Peyer's patch (tissue), 4 donors: ENCODE results near the gene MRTO4. TPM values are rescaled to one million over a fixed set of nuclear protein-coding genes. Genes with fewer than 3 reads are reported as not detected.

Experiments
- DNase-seq, 3 donors: peaks; one replicate each; pipeline ENCODE4 v3.0.0-alpha.2; 2017 to 2019
- H3K27ac ChIP-seq, 4 donors: fragments of 200-600 bp; sonication (generic); one replicate each; pipeline ENCODE4 v1.5.1; 2016 to 2019
- H3K27me3 ChIP-seq, 2 donors: fragments of 200-600 bp; sonication (generic); one replicate each; pipeline ENCODE4 v1.5.1; 2019
- H3K36me3 ChIP-seq, 3 donors: fragments of 200-600 bp; sonication (generic); one replicate each; pipeline ENCODE4 v1.5.1; 2016 to 2019
- H3K4me1 ChIP-seq, 4 donors: fragments of 200-600 bp; sonication (generic); one replicate each; pipeline ENCODE4 v1.5.1; 2016 to 2019
- H3K4me3 ChIP-seq, 4 donors: fragments of 200-600 bp; sonication (generic); 1 replicate in 3 of 4; 2 replicates in 1 of 4; pipeline ENCODE4 v1.5.1; 2016 to 2019; ENCODE audit warnings: mild to moderate bottlenecking in 1 of 4
- H3K9me3 ChIP-seq, 4 donors: fragments of 200-600 bp; sonication (generic); one replicate each; pipeline ENCODE4 v1.5.1; 2016 to 2019; ENCODE audit warnings: mild to moderate bottlenecking in 1 of 4
- POLR2A ChIP-seq, 2 donors: fragments of 450-650 bp; IDR thresholded peaks; one replicate each; pipeline ENCODE4 v1.5.1; 2017; ENCODE audit warnings: antibody characterized with exemption in 2 of 2, mild to moderate bottlenecking in 2 of 2, moderate library complexity in 2 of 2
- small RNA-seq, 2 donors: library from RNA; depleted of rRNA; stranded (forward); fragments of <200 nt; gene quantifications; one replicate each; pipeline ENCODE3, GENCODE V24; 2016
- total RNA-seq, 4 donors: library from RNA; depleted of rRNA; stranded (reverse); fragments of >200 nt; gene quantifications; one replicate each; pipeline ENCODE4 v1.1.0, GENCODE V29; 2016
- TF ChIP-seq, protein P1 (sequence below), 6 experiments: fragments of 450-650 bp in 4 of 6; fragments of 200-600 bp in 2 of 6; sonication (generic) in 1 of 6; IDR thresholded peaks; one replicate each; pipeline ENCODE4 v1.5.1; 2017 to 2019; ENCODE audit warnings: antibody characterized with exemption in 6 of 6, mild to moderate bottlenecking in 3 of 6, moderate library complexity in 1 of 6

Gene MRTO4
- total RNA-seq, 4 donors from 2014 or later = 9.8 to 26.4 (median 12.1) TPM

GRCh38 chr1:19308509-19308907, 56.9 kb downstream of the MRTO4 start:
- no peak for DNase-seq
- Histone ChIP-seq H3K27me3 (no peaks in the 10 kb centered on the region), H3K4me3 (no peak overlapping the region), H3K27ac (peak overlapping the region in 3 of 4 donors; percentile 34 to 75 (median 71)), H3K36me3 (peaks cover 0 to 47% (median 0%) of the 10 kb centered on the region in 3 donors), H3K9me3 (no peaks in the 10 kb centered on the region), H3K4me1 (peaks cover 0 to 30% (median 2%) of the 10 kb centered on the region in 4 donors)
- TF ChIP-seq, protein P1, sequence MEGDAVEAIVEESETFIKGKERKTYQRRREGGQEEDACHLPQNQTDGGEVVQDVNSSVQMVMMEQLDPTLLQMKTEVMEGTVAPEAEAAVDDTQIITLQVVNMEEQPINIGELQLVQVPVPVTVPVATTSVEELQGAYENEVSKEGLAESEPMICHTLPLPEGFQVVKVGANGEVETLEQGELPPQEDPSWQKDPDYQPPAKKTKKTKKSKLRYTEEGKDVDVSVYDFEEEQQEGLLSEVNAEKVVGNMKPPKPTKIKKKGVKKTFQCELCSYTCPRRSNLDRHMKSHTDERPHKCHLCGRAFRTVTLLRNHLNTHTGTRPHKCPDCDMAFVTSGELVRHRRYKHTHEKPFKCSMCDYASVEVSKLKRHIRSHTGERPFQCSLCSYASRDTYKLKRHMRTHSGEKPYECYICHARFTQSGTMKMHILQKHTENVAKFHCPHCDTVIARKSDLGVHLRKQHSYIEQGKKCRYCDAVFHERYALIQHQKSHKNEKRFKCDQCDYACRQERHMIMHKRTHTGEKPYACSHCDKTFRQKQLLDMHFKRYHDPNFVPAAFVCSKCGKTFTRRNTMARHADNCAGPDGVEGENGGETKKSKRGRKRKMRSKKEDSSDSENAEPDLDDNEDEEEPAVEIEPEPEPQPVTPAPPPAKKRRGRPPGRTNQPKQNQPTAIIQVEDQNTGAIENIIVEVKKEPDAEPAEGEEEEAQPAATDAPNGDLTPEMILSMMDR (IDR thresholded peaks at IDR 0.05) = peak in 3 of 6 experiments; percentile 18 to 28 (median 22)
- no peak for TF ChIP-seq POLR2A (IDR thresholded peaks at IDR 0.05)

DNA sequence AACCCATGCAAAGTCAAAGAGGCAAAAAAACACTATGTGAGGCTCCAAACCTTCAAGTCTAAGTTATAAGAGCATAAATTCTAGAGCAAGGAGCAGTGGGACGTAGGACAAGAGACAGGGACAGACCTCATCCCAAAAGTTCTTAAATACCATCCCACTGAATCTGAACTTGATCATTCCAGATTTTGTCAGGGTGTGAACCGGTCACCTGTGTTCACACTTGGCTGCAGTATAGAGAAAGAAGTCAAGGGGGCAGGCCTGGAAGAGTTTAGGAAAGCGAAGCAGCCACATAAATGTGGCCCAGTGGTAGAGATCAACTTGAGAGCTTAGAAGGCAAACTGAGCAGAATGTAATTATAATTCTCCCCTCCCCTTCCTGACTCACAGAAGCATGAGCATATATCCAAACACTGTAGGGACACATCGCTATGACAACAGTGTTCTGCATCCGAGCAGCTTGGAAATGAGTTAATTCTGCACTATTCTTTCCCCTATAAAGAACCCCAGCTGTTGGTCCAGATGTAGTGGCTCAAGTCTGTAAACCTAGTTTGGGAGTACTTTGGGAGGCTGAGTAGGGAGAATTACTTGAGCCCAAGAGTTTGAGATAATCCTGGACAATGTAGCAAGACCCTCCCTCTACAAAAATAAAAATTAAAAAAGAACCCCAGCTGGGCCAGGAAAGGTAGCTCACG, 57.7 kb downstream of the MRTO4 start:
- H3K4me1 ChIP-seq = peaks cover 0 to 37% (median 8%) of the 10 kb centered on the region in 4 donors
- no peak overlapping the region for H3K4me3 ChIP-seq
- peaks cover 0 to 39% (median 0%) of the 10 kb centered on the region in 3 donors for H3K36me3 ChIP-seq
- DNase-seq = peak in 1 of 3 donors; percentile 10
- no peak for TF ChIP-seq POLR2A (IDR thresholded peaks at IDR 0.05)
- TF ChIP-seq, protein P1 (IDR thresholded peaks at IDR 0.05) = no peak
- H3K27me3 ChIP-seq = no peaks in the 10 kb centered on the region
- no peaks in the 10 kb centered on the region for H3K9me3 ChIP-seq
- H3K27ac ChIP-seq = peak overlapping the region in 2 of 4 donors; percentile 71 to 75

Small RNA genes within 50 kb of the gene (small RNA-seq; reads per million reads assigned to genes)
- 0 reads per million in 2 donors for gene RNU6-1099P

Other genes with a start within 250 kb of the MRTO4 start
- gene UBR4, start 41.5 kb upstream of the MRTO4 start, total RNA-seq = 100 to 1,000 TPM; 193 to 292 (median 229) TPM
- 10 to 100 TPM; 28.0 to 71.0 (median 37.0) TPM for gene EMC1, start 281 bp upstream of the MRTO4 start, total RNA-seq
- 100 to 1,000 TPM in 3 of 4 donors, 10 to 100 TPM in 1; 60.2 to 574 (median 416) TPM for gene AKR7A3, start 37.0 kb downstream of the MRTO4 start, total RNA-seq
- 100 to 1,000 TPM in 3 of 4 donors, 10 to 100 TPM in 1; 56.1 to 168 (median 137) TPM for gene AKR7A2, start 60.3 kb downstream of the MRTO4 start, total RNA-seq
- gene SLC66A1, start 60.5 kb downstream of the MRTO4 start, total RNA-seq = 10 to 100 TPM; 19.0 to 76.8 (median 45.0) TPM
- gene CAPZB, start 233.7 kb downstream of the MRTO4 start, total RNA-seq = 100 to 1,000 TPM; 107 to 210 (median 119) TPM